ENCODE data around the gene SLC6A7. TPM values are rescaled to one million over a fixed set of nuclear protein-coding genes. Genes with fewer than 3 reads are reported as not detected.
A peak's percentile ranks its signal among the peaks of the same experiment; 100 is the strongest.

Gene SLC6A7
- total and polyA plus RNA-seq, 7 donors = 0.46 to 10.8 (median 0.60) TPM; not detected in 4

DNA sequence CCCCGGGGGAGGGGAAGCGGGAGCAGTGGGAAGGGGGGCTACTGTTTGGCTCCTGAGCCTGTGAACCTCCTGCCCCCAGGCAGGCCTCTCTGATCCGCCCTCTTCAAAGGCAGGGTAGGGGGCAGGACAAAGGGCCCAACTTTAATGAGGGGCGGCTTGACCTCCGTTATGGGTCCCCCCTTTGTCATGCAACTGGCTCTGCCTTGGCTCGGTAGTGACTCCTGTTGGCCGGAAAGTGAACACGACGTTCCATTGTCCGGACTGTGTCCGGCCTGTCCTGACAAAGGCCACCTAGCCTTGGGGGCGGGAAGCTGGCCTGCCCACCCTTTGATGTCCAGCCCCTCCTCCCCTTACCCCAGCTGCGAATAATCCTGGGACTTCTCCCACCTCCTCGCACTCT is 22.0 kb upstream of the SLC6A7 start:
- DNase-seq = no peak
- no peaks in the 10 kb centered on the region for H3K9me3 ChIP-seq
- peaks cover 7 to 34% (median 9%) of the 10 kb centered on the region in 3 donors for H3K27me3 ChIP-seq
- intact Hi-C loops (cut with DNase I) = loop anchor here (10.0 kb wide), 1 partner anchor 187 kb away; the partner anchor contains the start of gene TCOF1
- H3K4me3 ChIP-seq = no peak overlapping the region
- no peaks in the 10 kb centered on the region for H3K36me3 ChIP-seq
- WGBS, 2 donors = 11 to 68% methylated on average over 14 of the region's 14 CpGs
- TF ChIP-seq, protein P1, sequence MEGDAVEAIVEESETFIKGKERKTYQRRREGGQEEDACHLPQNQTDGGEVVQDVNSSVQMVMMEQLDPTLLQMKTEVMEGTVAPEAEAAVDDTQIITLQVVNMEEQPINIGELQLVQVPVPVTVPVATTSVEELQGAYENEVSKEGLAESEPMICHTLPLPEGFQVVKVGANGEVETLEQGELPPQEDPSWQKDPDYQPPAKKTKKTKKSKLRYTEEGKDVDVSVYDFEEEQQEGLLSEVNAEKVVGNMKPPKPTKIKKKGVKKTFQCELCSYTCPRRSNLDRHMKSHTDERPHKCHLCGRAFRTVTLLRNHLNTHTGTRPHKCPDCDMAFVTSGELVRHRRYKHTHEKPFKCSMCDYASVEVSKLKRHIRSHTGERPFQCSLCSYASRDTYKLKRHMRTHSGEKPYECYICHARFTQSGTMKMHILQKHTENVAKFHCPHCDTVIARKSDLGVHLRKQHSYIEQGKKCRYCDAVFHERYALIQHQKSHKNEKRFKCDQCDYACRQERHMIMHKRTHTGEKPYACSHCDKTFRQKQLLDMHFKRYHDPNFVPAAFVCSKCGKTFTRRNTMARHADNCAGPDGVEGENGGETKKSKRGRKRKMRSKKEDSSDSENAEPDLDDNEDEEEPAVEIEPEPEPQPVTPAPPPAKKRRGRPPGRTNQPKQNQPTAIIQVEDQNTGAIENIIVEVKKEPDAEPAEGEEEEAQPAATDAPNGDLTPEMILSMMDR (IDR thresholded peaks at IDR 0.05) = peak in 1 of 4 experiments; percentile 28
- TF ChIP-seq POLR2A (IDR thresholded peaks at IDR 0.05) (no peak), POLR2AphosphoS5 (IDR thresholded peaks at IDR 0.05) (no peak), EP300 (IDR thresholded peaks at IDR 0.05) (no peak)
- H3K4me1 ChIP-seq = peaks cover 0 to 7% (median 0%) of the 10 kb centered on the region in 4 donors
- no peak overlapping the region for H3K27ac ChIP-seq

DNA sequence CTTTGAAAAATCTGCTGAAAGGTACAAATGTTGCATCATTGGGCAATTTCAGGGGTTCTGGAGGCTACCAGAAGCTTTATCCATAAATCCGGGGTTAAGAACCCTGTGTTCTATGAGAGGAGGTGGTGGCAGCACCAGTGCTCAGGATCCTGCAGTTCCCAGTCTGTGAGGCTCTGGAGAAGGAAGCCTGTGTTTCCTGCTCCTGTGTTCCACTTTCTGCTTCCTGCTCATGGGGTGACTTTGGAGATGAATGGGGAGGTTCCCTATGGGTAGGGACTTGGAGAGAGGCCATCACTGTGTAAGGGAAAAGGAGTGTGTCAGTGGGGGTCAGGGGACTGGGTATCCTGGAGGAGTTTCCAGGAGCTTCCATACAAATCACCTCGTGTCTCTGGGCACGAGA is 21.0 kb upstream of the SLC6A7 start:
- no peak overlapping the region for H3K27ac ChIP-seq
- no peaks in the 10 kb centered on the region for H3K9me3 ChIP-seq
- no peaks in the 10 kb centered on the region for H3K36me3 ChIP-seq
- H3K27me3 ChIP-seq = peaks cover 7 to 34% (median 9%) of the 10 kb centered on the region in 3 donors
- WGBS, 2 donors = 12 to 34% methylated on average over 3 of the region's 3 CpGs
- no peak for DNase-seq
- peaks cover 0 to under 1% (median 0%) of the 10 kb centered on the region in 4 donors for H3K4me1 ChIP-seq
- intact Hi-C loops (cut with DNase I) = loop anchor here (10.0 kb wide), 1 partner anchor 186 kb away; the partner anchor contains the start of gene TCOF1
- no peak overlapping the region for H3K4me3 ChIP-seq
- TF ChIP-seq POLR2A (IDR thresholded peaks at IDR 0.05) = no peak
- TF ChIP-seq EP300 (IDR thresholded peaks at IDR 0.05) = no peak
- TF ChIP-seq, protein P1 (IDR thresholded peaks at IDR 0.05) = no peak
- TF ChIP-seq POLR2AphosphoS5 (IDR thresholded peaks at IDR 0.05) = no peak

DNA sequence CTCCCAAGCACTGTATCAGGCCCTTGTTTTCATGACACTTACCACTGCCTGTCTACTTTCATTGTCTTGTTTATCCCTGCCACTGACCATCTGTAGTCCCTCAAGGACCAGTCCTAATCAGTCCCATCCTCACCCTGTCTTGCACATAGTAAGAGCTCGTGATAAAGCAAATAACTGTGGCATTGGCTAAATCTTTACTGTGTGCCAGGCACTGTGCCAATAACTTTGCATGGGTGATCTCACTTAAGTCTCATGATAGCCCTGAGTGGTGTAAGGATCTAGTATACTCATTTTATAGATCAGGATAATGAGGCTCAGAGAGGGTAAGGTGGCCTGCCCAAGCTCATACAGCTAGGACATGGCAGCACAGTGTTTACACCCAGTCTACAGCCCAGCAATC is 17.7 kb upstream of the SLC6A7 start:
- intact Hi-C loops (cut with DNase I) = no loop called here
- WGBS, 2 donors = 8 to 68% methylated on average over 1 of the region's 1 CpG
- TF ChIP-seq, protein P1 (IDR thresholded peaks at IDR 0.05) = no peak
- TF ChIP-seq POLR2A (IDR thresholded peaks at IDR 0.05) (no peak), EP300 (IDR thresholded peaks at IDR 0.05) (no peak), POLR2AphosphoS5 (IDR thresholded peaks at IDR 0.05) (no peak)
- Histone ChIP-seq H3K27me3 (peaks cover 2 to 24% (median 5%) of the 10 kb centered on the region in 3 donors), H3K9me3 (no peaks in the 10 kb centered on the region), H3K27ac (no peak overlapping the region), H3K4me3 (no peak overlapping the region), H3K4me1 (no peaks in the 10 kb centered on the region), H3K36me3 (no peaks in the 10 kb centered on the region)
- DNase-seq = no peak

DNA sequence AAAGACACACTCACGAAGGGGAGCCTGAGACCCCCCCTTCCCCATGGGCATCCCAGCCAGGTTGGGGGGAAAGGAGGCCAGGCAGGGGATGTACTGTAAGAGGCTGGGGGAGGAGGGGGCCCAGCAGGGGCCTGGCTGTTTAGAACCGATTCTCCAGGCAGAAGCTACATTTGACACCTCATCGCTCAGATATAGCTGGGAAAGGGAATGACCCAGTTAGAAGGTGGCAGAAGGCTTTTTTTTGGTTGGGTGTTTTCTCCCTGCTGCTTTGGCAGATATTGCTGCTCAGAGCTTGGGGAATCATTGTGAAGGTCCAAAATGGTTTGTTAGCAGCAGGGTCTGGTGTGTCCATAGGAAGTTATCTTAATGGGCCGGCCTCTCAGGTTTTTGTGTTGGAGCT is 17.3 kb upstream of the SLC6A7 start:
- 64 to 88% methylated on average over 4 of the region's 4 CpGs for WGBS, 2 donors

More for the DNA sequence above, 17.3 kb upstream of the SLC6A7 start:
- Histone ChIP-seq H3K27me3 (peaks cover 0 to 20% (median 5%) of the 10 kb centered on the region in 3 donors), H3K9me3 (no peaks in the 10 kb centered on the region), H3K4me1 (no peaks in the 10 kb centered on the region), H3K36me3 (no peaks in the 10 kb centered on the region), H3K4me3 (no peak overlapping the region), H3K27ac (no peak overlapping the region)
- DNase-seq = no peak
- intact Hi-C loops (cut with DNase I) = no loop called here
- TF ChIP-seq POLR2A (IDR thresholded peaks at IDR 0.05) = no peak
- no peak for TF ChIP-seq POLR2AphosphoS5 (IDR thresholded peaks at IDR 0.05)
- TF ChIP-seq, protein P1 (IDR thresholded peaks at IDR 0.05) = no peak
- TF ChIP-seq EP300 (IDR thresholded peaks at IDR 0.05) = no peak

Measured in sigmoid colon (tissue), 7 donors.